ENCODE measurements around the gene SMIM11. TPM values are rescaled to one million over a fixed set of nuclear protein-coding genes. Genes with fewer than 3 reads are reported as not detected.
"Not testable (repeated sequence)": the region's sequence is repeated elsewhere in the genome, so short reads cannot be mapped to it uniquely, and the experiment has no call there.

The SMIM11 gene
- total RNA-seq = 5.5 to 20.8 TPM (median 8.0 TPM) in 3 replicates
- long read RNA-seq, transcript SMIM11A-201 (4 exons, 850 nt) = major isoform, 10 of 14 reads
- long read RNA-seq, partial matches to known transcripts = 0 of 14 reads
- long read RNA-seq, other reads (novel, unspliced or antisense) = 0 of 14 reads

GRCh38 chr21:34374940-34375618 is at the start of gene SMIM11:
SMIM11 (plus strand) TSS chr21:34375507; CDS start chr21:34379505, 3,998 bp downstream.
- not testable (repeated sequence) for H3K27me3 Mint-ChIP-seq (ENCODE audit: low read depth); H3K4me3 Mint-ChIP-seq (ENCODE audit: unreplicated experiment); H3K4me1 Mint-ChIP-seq (ENCODE audit: low read depth); H3K27ac Mint-ChIP-seq (ENCODE audit: unreplicated experiment); H3K36me3 Mint-ChIP-seq (ENCODE audit: low read depth); DNase-seq (ENCODE audit: low spot score); H3K9me3 Mint-ChIP-seq (ENCODE audit: low read depth)

- H3K9me3 Mint-ChIP-seq (ENCODE audit: low read depth) = peaks cover 9% of the 10 kb centered on the region
- no peak overlapping the region for H3K27ac Mint-ChIP-seq (ENCODE audit: unreplicated experiment)
- no peaks in the 10 kb centered on the region for H3K27me3 Mint-ChIP-seq (ENCODE audit: low read depth)
- no peak overlapping the region for H3K4me3 Mint-ChIP-seq (ENCODE audit: unreplicated experiment)
- no peak for TF ChIP-seq CTCF (IDR thresholded peaks at IDR 0.05)
- peaks cover 42% of the 10 kb centered on the region for H3K4me1 Mint-ChIP-seq (ENCODE audit: low read depth)
- no peak for DNase-seq (ENCODE audit: low spot score)
- H3K36me3 Mint-ChIP-seq (ENCODE audit: low read depth) = no peaks in the 10 kb centered on the region
These were observed 45.3 kb upstream of the SMIM11 start for GRCh38 chr21:34330055-34330454.

GRCh38 chr21:34331726-34332125 is 43.6 kb upstream of the SMIM11 start:
- Mint-ChIP-seq H3K36me3 (ENCODE audit: low read depth) (no peaks in the 10 kb centered on the region), H3K27me3 (ENCODE audit: low read depth) (no peaks in the 10 kb centered on the region), H3K27ac (ENCODE audit: unreplicated experiment) (no peak overlapping the region), H3K9me3 (ENCODE audit: low read depth) (peaks cover 9% of the 10 kb centered on the region), H3K4me1 (ENCODE audit: low read depth) (peaks cover 59% of the 10 kb centered on the region), H3K4me3 (ENCODE audit: unreplicated experiment) (no peak overlapping the region)
- DNase-seq (ENCODE audit: low spot score) = no peak
- no peak for TF ChIP-seq CTCF (IDR thresholded peaks at IDR 0.05)

GRCh38 chr21:34332347-34332746 is 43.0 kb upstream of the SMIM11 start:
- no peak for DNase-seq (ENCODE audit: low spot score)
- H3K4me1 Mint-ChIP-seq (ENCODE audit: low read depth) = peaks cover 63% of the 10 kb centered on the region
- no peak overlapping the region for H3K4me3 Mint-ChIP-seq (ENCODE audit: unreplicated experiment)
- H3K36me3 Mint-ChIP-seq (ENCODE audit: low read depth) = no peaks in the 10 kb centered on the region
- H3K27ac Mint-ChIP-seq (ENCODE audit: unreplicated experiment) = no peak overlapping the region
- no peak for TF ChIP-seq CTCF (IDR thresholded peaks at IDR 0.05)
- peaks cover 9% of the 10 kb centered on the region for H3K9me3 Mint-ChIP-seq (ENCODE audit: low read depth)
- no peaks in the 10 kb centered on the region for H3K27me3 Mint-ChIP-seq (ENCODE audit: low read depth)

- Mint-ChIP-seq H3K4me3 (ENCODE audit: unreplicated experiment) (peak overlapping the region; percentile 56), H3K9me3 (ENCODE audit: low read depth) (peaks cover 9% of the 10 kb centered on the region), H3K4me1 (ENCODE audit: low read depth) (peaks cover 64% of the 10 kb centered on the region), H3K27ac (ENCODE audit: unreplicated experiment) (peak overlapping the region; percentile 83), H3K27me3 (ENCODE audit: low read depth) (no peaks in the 10 kb centered on the region), H3K36me3 (ENCODE audit: low read depth) (no peaks in the 10 kb centered on the region)
- DNase-seq (ENCODE audit: low spot score) = no peak
- TF ChIP-seq CTCF (IDR thresholded peaks at IDR 0.05) = no peak
These were observed 42.1 kb upstream of the SMIM11 start for GRCh38 chr21:34333121-34333739.
